ENCODE results near the gene KRTAP4-12. TPM values are rescaled to one million over a fixed set of nuclear protein-coding genes. Genes with fewer than 3 reads are reported as not detected.

The KRTAP4-12 gene
- total RNA-seq, 1 donor from 2014 or later: not detected

- no peaks in the 10 kb centered on the region for H3K27me3 Mint-ChIP-seq (ENCODE audit: unreplicated experiment)
- no peaks in the 10 kb centered on the region for H3K4me1 Mint-ChIP-seq (ENCODE audit: unreplicated experiment)
- TF ChIP-seq CTCF (IDR thresholded peaks at IDR 0.05; ENCODE audit: unreplicated experiment): no peak
- H3K9me3 Mint-ChIP-seq (ENCODE audit: unreplicated experiment): no peaks in the 10 kb centered on the region
- no peak overlapping the region for H3K27ac Mint-ChIP-seq (ENCODE audit: unreplicated experiment)
- DNase-seq (ENCODE audit: low spot score): no peak
- no peaks in the 10 kb centered on the region for H3K36me3 Mint-ChIP-seq (ENCODE audit: low read depth, unreplicated experiment)
- no peak overlapping the region for H3K4me3 Mint-ChIP-seq (ENCODE audit: unreplicated experiment)
Observed at GRCh38 chr17:41082626-41083025, 41.4 kb downstream of the KRTAP4-12 start.

- no peak for DNase-seq (ENCODE audit: low spot score)
- Mint-ChIP-seq H3K4me3 (ENCODE audit: unreplicated experiment) (no peak overlapping the region), H3K27me3 (ENCODE audit: unreplicated experiment) (peaks cover 4% of the 10 kb centered on the region), H3K36me3 (ENCODE audit: low read depth, unreplicated experiment) (no peaks in the 10 kb centered on the region), H3K27ac (ENCODE audit: unreplicated experiment) (no peak overlapping the region), H3K4me1 (ENCODE audit: unreplicated experiment) (no peaks in the 10 kb centered on the region), H3K9me3 (ENCODE audit: unreplicated experiment) (no peaks in the 10 kb centered on the region)
- TF ChIP-seq CTCF (IDR thresholded peaks at IDR 0.05; ENCODE audit: unreplicated experiment): no peak
Observed at GRCh38 chr17:41076788-41077187, 47.2 kb downstream of the KRTAP4-12 start.

- TF ChIP-seq CTCF (IDR thresholded peaks at IDR 0.05; ENCODE audit: unreplicated experiment): no peak
- no peak overlapping the region for H3K4me3 Mint-ChIP-seq (ENCODE audit: unreplicated experiment)
- no peaks in the 10 kb centered on the region for H3K9me3 Mint-ChIP-seq (ENCODE audit: unreplicated experiment)
- no peaks in the 10 kb centered on the region for H3K4me1 Mint-ChIP-seq (ENCODE audit: unreplicated experiment)
- H3K36me3 Mint-ChIP-seq (ENCODE audit: low read depth, unreplicated experiment): no peaks in the 10 kb centered on the region
- DNase-seq (ENCODE audit: low spot score): no peak
- peaks cover 4% of the 10 kb centered on the region for H3K27me3 Mint-ChIP-seq (ENCODE audit: unreplicated experiment)
- H3K27ac Mint-ChIP-seq (ENCODE audit: unreplicated experiment): no peak overlapping the region
Observed at GRCh38 chr17:41073676-41074075, 50.3 kb downstream of the KRTAP4-12 start.

Other genes starting within 250 kb of the KRTAP4-12 start
- not detected for gene KRT20, start 238.9 kb downstream of the KRTAP4-12 start, total RNA-seq (ENCODE audit: unreplicated experiment)
- not detected for gene KRT23, start 186.5 kb downstream of the KRTAP4-12 start, total RNA-seq (ENCODE audit: unreplicated experiment)
- gene KRT39, start 157.2 kb downstream of the KRTAP4-12 start, total RNA-seq (ENCODE audit: unreplicated experiment): 0.15 TPM
- not detected for gene KRT40, start 139.9 kb downstream of the KRTAP4-12 start, total RNA-seq (ENCODE audit: unreplicated experiment)
- not detected for gene KRTAP3-3, start 130.0 kb downstream of the KRTAP4-12 start, total RNA-seq (ENCODE audit: unreplicated experiment)
- not detected for gene KRTAP3-2, start 124.3 kb downstream of the KRTAP4-12 start, total RNA-seq (ENCODE audit: unreplicated experiment)
- not detected for gene KRTAP3-1, start 115.1 kb downstream of the KRTAP4-12 start, total RNA-seq (ENCODE audit: unreplicated experiment)
- gene KRTAP1-5, start 97.0 kb downstream of the KRTAP4-12 start, total RNA-seq (ENCODE audit: unreplicated experiment): not detected
- gene KRTAP1-4, start 94.0 kb downstream of the KRTAP4-12 start, total RNA-seq (ENCODE audit: unreplicated experiment): not detected
- gene KRTAP1-3, start 89.3 kb downstream of the KRTAP4-12 start, total RNA-seq (ENCODE audit: unreplicated experiment): not detected
- gene KRTAP1-1, start 82.7 kb downstream of the KRTAP4-12 start, total RNA-seq (ENCODE audit: unreplicated experiment): not detected
- gene KRTAP2-1, start 76.9 kb downstream of the KRTAP4-12 start, total RNA-seq (ENCODE audit: unreplicated experiment): not detected
- gene KRTAP2-2, start 69.0 kb downstream of the KRTAP4-12 start, total RNA-seq (ENCODE audit: unreplicated experiment): not detected
- not detected for gene KRTAP2-3, start 64.1 kb downstream of the KRTAP4-12 start, total RNA-seq (ENCODE audit: unreplicated experiment)
- not detected for gene KRTAP2-4, start 58.3 kb downstream of the KRTAP4-12 start, total RNA-seq (ENCODE audit: unreplicated experiment)
- gene KRTAP4-7, start 40.0 kb downstream of the KRTAP4-12 start, total RNA-seq (ENCODE audit: unreplicated experiment): not detected
- not detected for gene KRTAP4-8, start 26.0 kb downstream of the KRTAP4-12 start, total RNA-seq (ENCODE audit: unreplicated experiment)
- gene KRTAP4-16, start 22.0 kb downstream of the KRTAP4-12 start, total RNA-seq (ENCODE audit: unreplicated experiment): not detected
- gene KRTAP4-9, start 18.8 kb downstream of the KRTAP4-12 start, total RNA-seq (ENCODE audit: unreplicated experiment): not detected
- gene KRTAP4-11, start 5.8 kb downstream of the KRTAP4-12 start, total RNA-seq (ENCODE audit: unreplicated experiment): not detected
- gene KRTAP4-6, start 16.4 kb upstream of the KRTAP4-12 start, total RNA-seq (ENCODE audit: unreplicated experiment): not detected
- gene KRTAP4-5, start 25.6 kb upstream of the KRTAP4-12 start, total RNA-seq (ENCODE audit: unreplicated experiment): not detected
- not detected for gene KRTAP4-4, start 36.6 kb upstream of the KRTAP4-12 start, total RNA-seq (ENCODE audit: unreplicated experiment)
- gene KRTAP4-3, start 44.0 kb upstream of the KRTAP4-12 start, total RNA-seq (ENCODE audit: unreplicated experiment): not detected
- gene KRTAP4-2, start 54.0 kb upstream of the KRTAP4-12 start, total RNA-seq (ENCODE audit: unreplicated experiment): not detected
- gene KRTAP4-1, start 60.7 kb upstream of the KRTAP4-12 start, total RNA-seq (ENCODE audit: unreplicated experiment): not detected
- not detected for gene KRTAP9-1, start 65.7 kb upstream of the KRTAP4-12 start, total RNA-seq (ENCODE audit: unreplicated experiment)
- gene KRTAP9-2, start 102.5 kb upstream of the KRTAP4-12 start, total RNA-seq (ENCODE audit: unreplicated experiment): not detected
- not detected for gene KRTAP9-3, start 108.3 kb upstream of the KRTAP4-12 start, total RNA-seq (ENCODE audit: unreplicated experiment)
- gene KRTAP9-8, start 113.8 kb upstream of the KRTAP4-12 start, total RNA-seq (ENCODE audit: unreplicated experiment): not detected
- gene KRTAP9-4, start 125.5 kb upstream of the KRTAP4-12 start, total RNA-seq (ENCODE audit: unreplicated experiment): not detected
- gene KRTAP9-9, start 131.2 kb upstream of the KRTAP4-12 start, total RNA-seq (ENCODE audit: unreplicated experiment): not detected
- not detected for gene KRTAP9-6, start 141.2 kb upstream of the KRTAP4-12 start, total RNA-seq (ENCODE audit: unreplicated experiment)
- not detected for gene KRTAP9-7, start 151.5 kb upstream of the KRTAP4-12 start, total RNA-seq (ENCODE audit: unreplicated experiment)
- gene KRTAP29-1, start 178.7 kb upstream of the KRTAP4-12 start, total RNA-seq (ENCODE audit: unreplicated experiment): not detected
- not detected for gene KRTAP16-1, start 185.1 kb upstream of the KRTAP4-12 start, total RNA-seq (ENCODE audit: unreplicated experiment)
- not detected for gene KRTAP17-1, start 191.5 kb upstream of the KRTAP4-12 start, total RNA-seq (ENCODE audit: unreplicated experiment)
- not detected for gene KRT33A, start 226.6 kb upstream of the KRTAP4-12 start, total RNA-seq (ENCODE audit: unreplicated experiment)
- not detected for gene KRT33B, start 245.6 kb upstream of the KRTAP4-12 start, total RNA-seq (ENCODE audit: unreplicated experiment)

Data from endothelial cell (in vitro differentiated cells).